SU-DHL-6 (cell line): Measurements from ENCODE around the gene ADGRG1.

Source experiments
- H2AFZ ChIP-seq: fragments of 200-600 bp; sonication (generic); 2 replicates; pipeline ENCODE4 v1.6.1; 2014; ENCODE audit warnings: low read depth, mild to moderate bottlenecking, moderate library complexity, mixed read lengths, antibody characterized with exemption, low read length; ENCODE audit not compliant: severe bottlenecking
- H3F3A ChIP-seq: fragments of 200-600 bp; shearing (Covaris generic); 2 replicates; pipeline ENCODE4 v1.6.0; 2016; ENCODE audit warnings: antibody characterized with exemption, mild to moderate bottlenecking; ENCODE audit not compliant: insufficient read depth
- H3K27ac ChIP-seq: fragments of 200-600 bp; sonication (generic); 2 replicates; pipeline ENCODE4 v1.5.1; 2016; ENCODE audit warnings: low read depth, mild to moderate bottlenecking, low read length, moderate library complexity, mixed read lengths
- H3K27me3 ChIP-seq: fragments of 200-600 bp; sonication (generic), shearing (Covaris generic); 2 replicates; pipeline ENCODE4 v1.6.0; 2014; ENCODE audit warnings: mild to moderate bottlenecking, low read length
- H3K36me3 ChIP-seq: fragments of 200-600 bp; sonication (generic); 2 replicates; pipeline ENCODE4 v1.6.1; 2014; ENCODE audit warnings: mild to moderate bottlenecking, low read length, mixed read lengths
- H3K4me2 ChIP-seq: fragments of 300-600, 200-600 bp; shearing (Covaris generic), sonication (generic); 2 replicates; pipeline ENCODE4 v1.6.0; 2014; ENCODE audit warnings: low read length, low read depth, mild to moderate bottlenecking; ENCODE audit not compliant: poor library complexity, severe bottlenecking
- H3K4me3 ChIP-seq: fragments of 200-600 bp; sonication (generic); 2 replicates; pipeline ENCODE4 v1.5.1; 2014; ENCODE audit warnings: antibody characterized with exemption, low read length, mild to moderate bottlenecking, mixed read lengths; ENCODE audit not compliant: insufficient read depth, poor library complexity, severe bottlenecking
- H3K79me2 ChIP-seq: fragments of 200-600 bp; sonication (generic); 2 replicates; pipeline ENCODE4 v1.6.1; 2014; ENCODE audit warnings: mild to moderate bottlenecking, low read length, moderate library complexity; ENCODE audit not compliant: insufficient read depth
- H3K9ac ChIP-seq: fragments of 200-600 bp; sonication (generic); 2 replicates; pipeline ENCODE4 v1.7.0; 2014; ENCODE audit warnings: mild to moderate bottlenecking, low read length
- H3K9me2 ChIP-seq: fragments of 200-600 bp; sonication (generic); replicated peaks from 2 replicates; pipeline ENCODE4 v1.6.1; 2014; ENCODE audit warnings: low read length; ENCODE audit not compliant: insufficient read depth
- H3K9me3 ChIP-seq: fragments of 200-600 bp; sonication (generic); 2 replicates; pipeline ENCODE4 v1.6.1; 2014; ENCODE audit warnings: low read length, mixed read lengths; ENCODE audit not compliant: insufficient read depth
- H4K20me1 ChIP-seq: fragments of 200-600 bp; sonication (generic); 2 replicates; pipeline ENCODE4 v1.6.1; 2014; ENCODE audit warnings: low read depth, mild to moderate bottlenecking, antibody characterized with exemption, low read length, moderate library complexity, mixed read lengths
- CTCF ChIP-seq: fragments of 200-600 bp; sonication (generic); IDR thresholded peaks from one replicate; pipeline ENCODE4 v1.5.1; 2017; ENCODE audit warnings: antibody characterized with exemption, mild to moderate bottlenecking, low read length, moderate library complexity; ENCODE audit not compliant: insufficient read depth, poor library complexity, severe bottlenecking
- EZH2phosphoT487 ChIP-seq: fragments of 200-600 bp; sonication (generic), shearing (Covaris generic); conservative IDR thresholded peaks from 2 replicates; pipeline ENCODE4 v1.6.1; 2018; ENCODE audit warnings: mild to moderate bottlenecking, antibody characterized with exemption, low read length, moderate library complexity, mixed read lengths

ADGRG1 gene

DNA sequence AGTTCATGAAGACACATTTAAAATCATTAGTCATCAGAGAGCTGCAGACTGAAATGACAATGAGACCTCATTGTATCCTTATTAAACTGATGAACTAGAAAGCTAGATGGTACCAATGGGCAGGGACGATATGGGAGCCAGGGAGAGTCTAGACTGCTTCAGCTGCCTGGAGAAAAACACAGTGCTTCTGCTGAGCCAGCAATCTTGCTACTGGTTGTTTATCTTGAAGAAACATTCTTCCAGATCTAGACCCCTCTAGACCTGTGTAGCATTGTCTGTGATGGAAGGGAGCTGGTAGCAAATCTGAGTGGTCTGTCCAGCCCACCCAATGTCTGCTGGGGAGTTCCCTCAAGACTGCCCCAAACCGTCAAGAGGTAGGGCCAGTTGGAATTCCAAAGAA is 64.2 kb downstream of the ADGRG1 start:
- no peak for TF ChIP-seq CTCF
- Histone ChIP-seq H3K79me2 (no peaks in the 10 kb centered on the region), H3K9me2 (no peaks in the 10 kb centered on the region), H3K9ac (no peak overlapping the region), H3K4me3 (no peak overlapping the region), H3K27me3 (no peaks in the 10 kb centered on the region), H3K4me2 (no peak overlapping the region), H3F3A (no peaks in the 10 kb centered on the region), H3K36me3 (no peaks in the 10 kb centered on the region), H4K20me1 (no peaks in the 10 kb centered on the region), H3K27ac (no peak overlapping the region), H3K9me3 (no peaks in the 10 kb centered on the region), H2AFZ (no peak overlapping the region)

DNA sequence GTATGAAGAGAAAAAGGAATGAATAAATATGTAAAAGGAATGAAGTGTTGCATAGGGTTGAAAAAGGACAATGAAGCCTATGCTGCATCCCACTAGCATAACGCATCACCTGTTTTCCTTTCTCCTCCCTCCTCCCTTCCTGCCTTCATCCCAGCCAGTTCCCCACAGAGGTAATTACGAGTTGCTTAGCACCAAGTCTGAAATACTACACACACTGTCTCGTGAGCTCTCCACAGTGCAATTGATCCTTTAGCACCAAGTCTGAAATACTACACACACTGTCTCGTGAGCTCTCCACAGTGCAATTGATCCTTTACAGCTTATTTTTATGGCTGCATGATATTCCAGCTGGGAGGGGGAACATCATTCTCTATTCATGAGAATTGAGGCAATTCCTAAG is 65.1 kb downstream of the ADGRG1 start:
- no peak overlapping the region for H3K4me3 ChIP-seq
- H3K27me3 ChIP-seq, result no peaks in the 10 kb centered on the region
- no peak for TF ChIP-seq EZH2phosphoT487
- no peak for TF ChIP-seq CTCF
- no peaks in the 10 kb centered on the region for H3K36me3 ChIP-seq
- H3K9ac ChIP-seq, result no peak overlapping the region
- no peaks in the 10 kb centered on the region for H3K79me2 ChIP-seq
- H2AFZ ChIP-seq, result no peak overlapping the region
- no peak overlapping the region for H3K27ac ChIP-seq
- H3K9me2 ChIP-seq, result no peaks in the 10 kb centered on the region
- H4K20me1 ChIP-seq, result no peaks in the 10 kb centered on the region
- no peak overlapping the region for H3K4me2 ChIP-seq
- no peaks in the 10 kb centered on the region for H3K9me3 ChIP-seq
- no peaks in the 10 kb centered on the region for H3F3A ChIP-seq

DNA sequence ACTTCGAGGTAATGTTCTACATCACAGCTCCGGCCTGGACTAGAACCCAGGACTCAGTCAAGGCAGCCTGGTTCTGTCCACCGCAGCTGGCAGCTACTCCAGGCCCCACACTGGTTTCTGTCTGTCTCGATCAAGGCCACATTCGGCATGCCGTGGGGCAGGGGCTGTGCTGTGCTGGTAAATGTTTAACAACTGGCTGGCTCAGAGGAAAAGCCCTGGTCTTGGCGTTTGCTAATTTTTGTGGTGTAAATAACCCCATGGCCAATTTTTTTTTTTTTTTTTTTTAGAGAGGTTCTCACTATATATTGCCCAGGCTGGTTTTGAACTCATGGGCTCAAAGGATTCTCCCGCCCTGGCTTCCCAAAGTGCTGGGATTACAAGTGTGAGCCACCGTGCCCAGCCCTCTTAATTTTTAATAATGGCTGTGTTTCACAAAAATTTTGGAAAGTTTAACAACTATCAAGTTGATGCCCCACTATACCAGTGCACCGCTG is 65.8 kb downstream of the ADGRG1 start:
- H3F3A ChIP-seq, result no peaks in the 10 kb centered on the region
- no peaks in the 10 kb centered on the region for H3K79me2 ChIP-seq
- no peak overlapping the region for H3K4me2 ChIP-seq
- H3K9ac ChIP-seq, result no peak overlapping the region
- TF ChIP-seq CTCF (no peak), EZH2phosphoT487 (no peak)
- H2AFZ ChIP-seq, result no peak overlapping the region
- no peaks in the 10 kb centered on the region for H3K9me3 ChIP-seq
- no peaks in the 10 kb centered on the region for H3K27me3 ChIP-seq
- no peaks in the 10 kb centered on the region for H3K36me3 ChIP-seq
- H3K9me2 ChIP-seq, result no peaks in the 10 kb centered on the region
- no peaks in the 10 kb centered on the region for H4K20me1 ChIP-seq
- H3K4me3 ChIP-seq, result no peak overlapping the region
- no peak overlapping the region for H3K27ac ChIP-seq
